ENCODE data around the gene CREBBP. TPM values are rescaled to one million over a fixed set of nuclear protein-coding genes. Genes with fewer than 3 reads are reported as not detected.

Gene CREBBP
- total RNA-seq, 1 donor from 2014 or later, result 105 TPM

DNA sequence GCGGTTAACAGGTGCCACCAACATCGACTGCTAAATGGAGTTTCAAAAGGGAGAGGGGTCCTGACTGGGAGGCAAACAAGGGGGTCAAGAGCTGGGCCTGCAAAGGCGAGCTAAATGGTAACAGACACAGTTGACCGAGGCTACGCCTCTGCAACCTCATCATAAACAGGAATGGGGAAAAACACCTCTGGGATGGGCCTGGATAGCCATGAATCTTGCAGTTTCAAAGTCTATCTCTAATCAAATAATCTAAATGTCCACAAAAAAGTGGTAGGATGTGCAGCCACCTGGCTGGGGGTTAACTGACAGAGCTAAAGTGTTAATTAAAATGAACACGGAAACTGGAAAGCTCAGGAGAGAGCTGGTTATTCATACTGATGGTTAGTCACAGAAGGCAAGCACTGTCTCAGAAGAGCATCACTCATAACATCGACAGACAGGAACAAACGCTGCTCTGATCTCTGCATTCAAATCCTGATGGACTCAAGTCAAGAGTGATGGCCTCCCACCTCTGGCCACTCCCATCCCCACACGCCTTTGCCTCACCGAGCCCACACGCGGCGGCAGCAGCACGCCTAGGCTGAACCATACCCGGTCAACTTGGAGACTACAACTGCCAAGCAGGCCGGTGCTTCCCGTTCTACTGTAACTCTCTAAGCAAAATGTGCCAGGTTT is 56.3 kb downstream of the CREBBP start:
- DNase-seq, result no peak

DNA sequence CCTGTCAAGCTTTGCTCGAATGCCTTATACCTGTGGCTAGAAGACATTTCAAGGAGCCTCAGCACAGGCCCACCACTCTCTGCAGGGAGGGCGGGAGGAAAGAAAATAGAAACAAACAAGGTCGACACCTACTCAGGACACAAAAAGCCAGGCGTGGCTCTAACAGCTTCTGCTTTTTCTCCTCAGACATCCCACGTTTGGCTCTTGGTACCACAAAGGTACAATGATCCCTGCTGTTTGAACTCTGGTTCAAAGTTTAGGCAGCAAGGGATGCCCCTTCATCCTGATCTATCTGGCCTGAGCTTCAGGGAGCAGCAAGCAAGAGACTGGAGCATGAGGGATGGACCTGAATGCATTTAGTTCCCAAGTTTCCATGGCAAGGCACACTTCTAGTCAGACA is 57.1 kb downstream of the CREBBP start:
- DNase-seq, result no peak

DNA sequence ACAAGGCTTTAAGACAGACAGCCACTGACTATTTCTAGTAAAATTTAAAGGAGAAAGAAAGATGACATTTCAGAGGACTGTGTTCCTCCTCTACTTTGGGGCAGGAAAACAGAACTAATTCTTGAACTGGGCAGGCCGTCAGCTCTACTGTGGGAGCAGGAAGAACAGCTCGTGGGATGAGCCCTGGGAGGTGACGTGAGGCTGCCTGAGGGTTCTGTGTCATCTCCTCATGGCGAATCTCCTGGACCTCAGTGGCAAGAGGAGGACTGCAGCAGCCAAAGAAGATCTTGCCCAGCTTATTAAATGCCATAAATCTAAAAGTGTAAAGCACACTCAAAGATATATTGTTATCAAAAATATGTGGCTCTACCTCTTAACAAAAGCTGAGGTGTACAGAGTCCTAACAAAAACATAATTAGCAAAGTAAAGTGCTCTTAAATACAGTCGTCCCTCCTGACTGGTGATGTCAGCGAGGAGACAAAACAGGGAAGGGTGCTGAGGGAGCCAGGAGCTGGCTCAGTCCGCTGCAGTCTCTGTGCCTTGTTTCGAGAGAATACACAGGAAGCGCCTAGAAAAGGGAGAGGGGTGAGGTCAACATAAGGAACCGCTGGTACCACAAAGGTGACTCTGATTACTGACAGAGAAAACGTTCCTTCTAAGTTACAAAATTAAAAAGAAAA is 58.0 kb downstream of the CREBBP start:
- DNase-seq, result no peak

DNA sequence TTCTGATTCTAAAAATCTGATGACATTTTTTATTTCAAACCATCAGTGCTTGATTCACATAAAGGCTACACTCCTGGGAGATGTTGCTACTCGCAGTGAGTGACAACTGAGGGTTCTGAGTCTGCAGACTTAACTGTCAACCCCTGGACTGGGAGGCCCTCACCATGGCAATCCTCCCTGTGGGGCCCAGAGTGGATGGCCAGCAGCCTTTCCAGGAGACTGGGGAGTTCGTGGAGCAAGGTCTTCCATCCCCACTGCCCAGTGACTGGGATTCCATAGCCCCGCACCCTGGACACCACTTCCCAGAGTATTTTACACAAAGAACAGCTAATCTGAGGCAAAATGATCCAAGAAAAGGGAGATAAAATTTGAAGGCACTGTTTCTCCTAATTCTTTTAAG is 59.3 kb downstream of the CREBBP start:
- DNase-seq, result no peak

- peak; percentile 85 for DNase-seq
Observed at GRCh38 chr16:3819746-3820724, 60.5 kb downstream of the CREBBP start.

DNA sequence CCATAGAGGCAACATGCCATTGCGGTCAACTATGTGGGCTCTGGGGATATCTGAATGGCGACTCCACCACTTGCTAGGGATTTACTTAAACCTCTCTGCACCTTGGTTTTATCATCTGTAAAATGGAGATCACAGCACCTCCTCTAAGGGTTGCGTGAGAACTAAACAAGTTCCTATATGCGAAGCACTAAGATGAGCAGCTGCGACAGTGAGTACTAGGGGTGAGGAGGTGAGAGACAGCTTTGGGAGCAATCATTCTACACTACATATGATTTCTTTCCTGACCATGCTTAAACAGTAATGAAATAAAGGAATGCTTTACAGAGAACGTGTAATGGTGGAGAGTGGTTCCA is 61.4 kb downstream of the CREBBP start:
- DNase-seq, result no peak

- no peak for DNase-seq
Observed at GRCh38 chr16:3816326-3816725, 64.2 kb downstream of the CREBBP start.

DNA sequence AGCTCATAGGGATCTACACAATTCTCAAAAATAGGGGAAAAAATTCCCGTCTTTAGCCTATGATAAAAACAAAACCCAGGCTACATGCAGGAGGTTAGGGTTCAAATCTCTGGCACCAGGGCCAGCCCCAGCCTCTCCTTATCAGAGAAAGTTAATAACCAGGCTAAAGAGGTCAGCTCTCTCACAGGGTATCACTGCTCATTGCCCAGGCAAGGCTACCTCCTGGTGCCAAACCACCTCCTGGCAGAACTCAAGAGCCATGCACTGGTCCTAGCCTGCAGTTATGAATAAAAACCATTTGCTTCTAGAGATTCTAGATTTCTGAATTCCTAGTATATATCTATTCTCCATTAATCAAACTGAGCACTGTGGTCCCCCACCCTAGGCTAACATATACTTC is 65.8 kb downstream of the CREBBP start:
- DNase-seq, result no peak

- no peak for DNase-seq
Observed at GRCh38 chr16:3812469-3813172, 67.9 kb downstream of the CREBBP start.

GRCh38 chr16:3810818-3811217 is 69.7 kb downstream of the CREBBP start:
- DNase-seq, result no peak

GRCh38 chr16:3810198-3810664 is 70.3 kb downstream of the CREBBP start:
- DNase-seq, result no peak

DNA sequence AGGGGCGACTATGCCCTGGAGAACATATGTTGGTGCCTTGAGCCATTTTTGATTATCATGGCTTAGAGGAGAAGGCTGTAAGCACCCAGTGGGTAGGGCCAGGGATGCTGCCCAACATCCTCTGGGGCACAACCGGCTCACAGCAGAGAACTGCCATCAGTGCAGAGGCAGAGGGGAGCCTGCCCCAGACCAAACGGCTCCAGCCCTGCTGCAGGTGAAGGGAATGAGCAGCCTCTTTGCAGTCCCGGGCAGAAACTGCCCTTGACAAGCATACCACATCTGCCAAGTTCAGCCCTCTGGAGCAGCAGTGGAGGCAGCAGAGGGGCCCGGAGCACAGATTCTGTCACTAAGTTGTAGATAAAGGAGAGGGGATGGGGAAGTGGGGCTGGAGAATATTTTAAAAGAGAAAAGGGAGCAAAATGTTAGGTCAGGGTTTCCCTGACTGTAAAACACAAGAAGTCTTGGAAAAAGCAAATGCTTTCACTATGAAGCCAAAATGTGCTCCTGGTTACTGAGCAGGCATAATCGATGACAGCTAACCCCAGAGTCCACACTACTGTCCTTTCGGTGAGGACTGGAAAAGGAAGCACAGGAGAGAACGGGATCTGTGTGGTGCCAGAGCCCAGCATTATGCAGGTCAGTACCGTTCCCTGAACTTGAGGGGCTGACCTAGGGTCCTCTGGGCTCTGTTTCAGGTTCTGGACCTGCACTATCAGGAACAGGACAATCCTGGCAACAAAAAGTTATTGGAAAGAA is 72.0 kb downstream of the CREBBP start:
- DNase-seq, result no peak

DNA sequence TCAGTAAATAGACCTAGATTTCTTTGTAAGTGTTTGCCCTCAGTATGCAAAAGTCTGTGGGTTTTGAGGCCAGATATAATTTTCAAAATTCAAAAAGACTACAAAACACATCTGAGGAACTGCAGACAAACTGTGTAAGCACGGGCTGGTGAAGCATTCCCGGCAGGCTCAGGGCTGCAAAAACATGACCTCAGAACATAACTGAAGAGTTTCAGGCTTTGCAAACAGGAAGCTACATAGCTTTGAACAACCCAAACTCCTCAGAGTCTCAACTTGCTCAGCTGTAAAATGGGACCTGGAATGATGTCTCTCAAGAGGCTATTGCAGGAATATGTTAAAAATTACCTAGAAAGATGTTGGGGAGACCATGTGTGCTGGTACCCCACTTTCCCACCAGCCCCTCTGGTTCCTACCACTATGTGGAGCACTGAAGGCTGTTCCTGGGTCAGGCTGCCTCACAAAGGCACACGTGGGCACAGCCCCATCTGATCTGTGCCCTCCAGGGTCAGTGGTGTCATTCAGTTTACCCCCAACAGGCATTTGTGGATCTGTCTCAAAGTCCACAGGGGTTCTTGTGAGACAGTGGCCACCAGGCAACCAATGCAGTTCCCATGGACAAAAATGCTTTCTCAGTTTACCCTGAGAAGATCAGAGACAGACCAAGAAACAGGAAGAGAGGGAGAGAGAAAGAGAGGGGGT is 72.9 kb downstream of the CREBBP start:
- DNase-seq, result no peak

DNA sequence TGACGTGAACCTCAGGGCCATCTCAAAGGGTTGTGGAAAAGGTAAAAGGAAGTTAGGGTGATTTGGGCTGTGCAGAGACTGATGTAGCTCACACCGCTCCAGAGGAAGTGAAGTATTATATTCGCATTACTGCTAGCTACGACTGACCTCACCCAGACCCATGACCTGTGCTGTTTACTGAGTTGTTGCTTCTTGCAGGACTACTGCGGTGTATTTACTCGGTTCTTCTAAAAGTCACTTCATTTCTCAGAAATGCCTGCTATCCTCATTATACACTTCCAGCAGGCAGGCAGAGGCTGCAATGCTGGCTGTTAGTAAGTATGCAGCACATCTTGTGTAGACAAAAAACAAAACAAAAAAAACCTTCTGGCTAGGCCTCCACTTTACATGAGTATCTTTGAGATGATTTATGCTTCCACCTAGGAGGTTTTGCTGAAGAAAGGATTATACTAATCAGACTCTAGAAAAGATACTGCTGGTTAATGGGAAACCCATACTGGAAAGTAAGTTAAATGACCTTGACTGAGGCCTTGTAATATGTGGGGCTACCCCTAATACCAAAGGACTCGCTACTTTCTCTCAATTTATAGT is 76.0 kb downstream of the CREBBP start:
- no peak for DNase-seq

DNA sequence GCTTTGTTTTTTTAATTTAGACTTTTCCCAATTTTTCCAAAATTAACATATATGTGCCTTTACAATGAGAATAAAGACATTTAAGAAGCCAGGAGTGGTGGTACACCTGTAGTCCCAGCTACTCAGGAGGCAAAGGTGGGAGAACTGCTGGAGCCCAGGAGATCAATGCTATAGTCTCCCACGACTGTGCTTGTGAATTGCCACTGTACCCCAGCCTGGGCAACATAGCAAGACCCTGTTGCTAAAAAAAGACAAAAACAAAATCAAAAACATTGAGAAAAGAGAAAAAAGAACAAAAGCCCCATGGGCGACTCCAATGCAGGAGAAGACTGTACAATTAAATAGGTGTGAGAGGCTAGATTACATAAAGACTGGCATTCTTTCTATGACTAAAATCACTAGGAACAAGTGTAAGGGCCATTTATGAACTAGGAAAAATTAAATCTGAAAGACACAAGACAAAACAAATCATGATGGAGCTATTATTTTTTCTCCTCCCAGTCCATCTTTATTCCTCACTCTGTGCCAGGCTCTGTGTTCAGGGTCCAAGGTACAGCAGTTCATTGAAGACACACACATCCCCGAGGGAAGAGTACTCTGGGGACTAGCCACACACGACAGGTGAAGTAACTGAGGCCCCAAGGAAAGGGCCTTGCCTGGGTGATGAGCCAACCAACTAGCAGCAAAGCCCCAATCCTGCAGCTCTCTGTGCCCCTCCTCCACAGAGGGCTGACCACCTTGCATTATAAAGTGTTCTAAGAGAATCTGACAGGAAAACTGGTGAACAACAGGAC is 79.8 kb downstream of the CREBBP start:
- DNase-seq, result no peak

DNA sequence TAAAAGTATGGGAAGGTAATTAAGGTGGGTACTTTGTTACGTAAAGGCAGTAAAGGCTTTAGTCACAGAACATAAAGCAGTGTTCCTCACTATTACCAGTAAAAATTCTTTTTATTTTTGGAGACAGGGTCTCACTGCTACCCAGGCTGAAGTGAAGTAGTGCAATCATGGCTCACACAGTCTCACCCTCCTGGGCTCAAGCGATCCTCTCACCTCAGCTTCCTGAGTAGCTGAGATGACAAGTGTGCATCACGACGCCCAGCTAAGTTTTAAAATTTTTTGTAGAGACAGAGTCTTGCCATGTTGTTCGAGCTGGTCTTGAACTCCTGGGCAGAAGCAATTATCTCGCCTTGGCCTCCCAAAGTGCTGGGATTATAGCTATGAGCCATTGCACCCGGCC is 80.5 kb downstream of the CREBBP start:
- DNase-seq, result no peak

DNA sequence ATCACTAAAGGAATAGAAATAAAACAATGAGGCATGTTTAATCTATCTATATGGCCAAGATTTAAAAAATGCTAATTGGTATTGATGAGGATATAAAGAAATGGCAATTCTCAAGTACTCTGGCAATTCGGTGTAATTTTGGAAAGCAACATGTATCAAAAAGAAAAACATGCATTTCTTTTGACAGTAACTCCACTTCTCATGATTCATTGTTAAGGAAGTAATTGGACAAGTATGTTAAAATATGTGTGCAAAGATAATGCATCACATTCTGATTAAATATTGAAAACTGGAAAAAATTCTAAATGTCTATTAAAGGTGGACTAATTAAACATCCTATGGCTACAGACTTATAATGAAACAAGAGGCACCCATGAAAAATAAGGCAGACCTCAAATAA is 81.2 kb downstream of the CREBBP start:
- DNase-seq, result no peak

GRCh38 chr16:3798838-3799237 is 81.7 kb downstream of the CREBBP start:
- DNase-seq, result no peak
